OCI-LY7 (cell line): ENCODE measurements around the gene TNS1. TPM values are rescaled to one million over a fixed set of nuclear protein-coding genes. Genes with fewer than 3 reads are reported as not detected.

Source experiments
- BruUV-seq: library from RNA; stranded (reverse); fragments of 400-500 nt; replicated peaks from 2 replicates; lab custom pipeline; 2021; lab: Mats Ljungman, UMichigan
- CTCF ChIA-PET: fragments of 300-600 bp; sonication (Branson Sonifier 250); formaldehyde crosslinking; loops from one replicate; lab custom pipeline; 2022; ENCODE audit warnings: antibody characterized with exemption; ENCODE audit not compliant: unreplicated experiment; lab: Charles Lee
- POLR2A ChIA-PET: fragments of 300-600 bp; sonication (Branson Sonifier 250); formaldehyde crosslinking; loops from one replicate; lab custom pipeline; 2022; ENCODE audit warnings: antibody characterized with exemption; lab: Charles Lee
- DNase-seq: peaks from one replicate; pipeline ENCODE4 v3.0.0-alpha.2; 2015; ENCODE audit warnings: low spot score
- H2AFZ ChIP-seq: fragments of 200-600 bp; sonication (generic), shearing (Covaris generic); 2 replicates; pipeline ENCODE4 v1.6.1; 2014; ENCODE audit warnings: mild to moderate bottlenecking, antibody characterized with exemption, low read length, moderate library complexity
- H3K27ac ChIP-seq: fragments of 200-600 bp; sonication (generic); 2 replicates; pipeline ENCODE4 v1.5.1; 2014; ENCODE audit warnings: mixed run types, low read depth, mild to moderate bottlenecking, moderate library complexity, low read length, inconsistent platforms; ENCODE audit not compliant: poor library complexity, severe bottlenecking
- H3K36me3 ChIP-seq: fragments of 200-600 bp; sonication (generic); 2 replicates; pipeline ENCODE4 v1.6.1; 2014; ENCODE audit warnings: mild to moderate bottlenecking, antibody characterized with exemption, low read length, moderate library complexity, mixed read lengths; ENCODE audit not compliant: insufficient read depth
- H3K4me1 ChIP-seq: fragments of 200-600 bp; sonication (generic); 2 replicates; pipeline ENCODE4 v1.5.1; 2014; ENCODE audit warnings: mild to moderate bottlenecking, low read length; ENCODE audit not compliant: insufficient read depth, poor library complexity, severe bottlenecking
- H3K4me2 ChIP-seq: fragments of 200-600 bp; sonication (generic); 2 replicates; pipeline ENCODE4 v1.6.1; 2014; ENCODE audit warnings: mild to moderate bottlenecking, low read length
- H3K4me3 ChIP-seq: fragments of 200-600 bp; sonication (generic); 2 replicates; pipeline ENCODE4 v1.5.1; 2014; ENCODE audit warnings: mild to moderate bottlenecking, low read depth, low read length; ENCODE audit not compliant: poor library complexity, severe bottlenecking
- H3K79me2 ChIP-seq: fragments of 200-600 bp; sonication (generic); 2 replicates; pipeline ENCODE4 v1.6.1; 2016; ENCODE audit warnings: low read depth, mild to moderate bottlenecking, low read length, moderate library complexity, mixed read lengths; ENCODE audit not compliant: insufficient read depth
- H3K9me2 ChIP-seq: fragments of 200-600 bp; sonication (generic); 2 replicates; pipeline ENCODE4 v1.6.1; 2016; ENCODE audit warnings: mild to moderate bottlenecking, low read length, mixed read lengths; ENCODE audit not compliant: insufficient read depth
- H3K9me3 ChIP-seq: fragments of 200-600 bp; sonication (generic); 2 replicates; pipeline ENCODE4 v1.6.1; 2014; ENCODE audit warnings: mild to moderate bottlenecking, mixed run types, low read length, mixed read lengths
- H4K20me1 ChIP-seq: fragments of 200-600 bp; sonication (generic); 2 replicates; pipeline ENCODE4 v1.6.1; 2014; ENCODE audit warnings: mild to moderate bottlenecking, antibody characterized with exemption, low read length, moderate library complexity, mixed read lengths; ENCODE audit not compliant: insufficient read depth
- EZH2phosphoT487 ChIP-seq: fragments of 200-600 bp; sonication (generic); IDR thresholded peaks from 2 replicates; pipeline ENCODE4 v1.6.1; 2018; ENCODE audit warnings: low read depth, borderline replicate concordance, mild to moderate bottlenecking, mixed run types, antibody characterized with exemption, low read length, moderate library complexity, mixed read lengths
- intact Hi-C: fragments of 100-400 bp; cut with micrococcal nuclease; formaldehyde crosslinking; loops from one replicate; pipeline ENCODE4 v1.10.0; 2022; ENCODE audit not compliant: unreplicated experiment
- total RNA-seq, 2 experiments: library from RNA; depleted of rRNA in 1 of 2; stranded (reverse); fragments of >200 nt in 1 of 2; shearing (Covaris generic) in 1 of 2; gene quantifications; 2 replicates each; pipeline ENCODE4 v1.2.3, GENCODE V29; 2014 to 2022
- TF ChIP-seq, protein P1 (sequence below): fragments of 200-600 bp; sonication (generic); conservative IDR thresholded peaks from 2 replicates; pipeline ENCODE4 v1.5.1; 2014; ENCODE audit warnings: mild to moderate bottlenecking, antibody characterized with exemption, low read length, moderate library complexity, mixed read lengths

Gene TNS1
- total RNA-seq, 2 experiments from 2014 or later: not detected

GRCh38 chr2:217905896-217906295 lies 96.9 kb downstream of the TNS1 start:
- intact Hi-C loops: no loop called here
- Histone ChIP-seq H3K4me3 (no peak overlapping the region), H3K4me2 (no peak overlapping the region), H3K9me2 (no peaks in the 10 kb centered on the region), H3K4me1 (no peaks in the 10 kb centered on the region), H2AFZ (no peak overlapping the region), H4K20me1 (no peaks in the 10 kb centered on the region), H3K9me3 (no peaks in the 10 kb centered on the region), H3K79me2 (no peaks in the 10 kb centered on the region), H3K36me3 (no peaks in the 10 kb centered on the region), H3K27ac (no peak overlapping the region)
- CTCF ChIA-PET: no interaction called here
- TF ChIP-seq EZH2phosphoT487: no peak
- TF ChIP-seq, protein P1, sequence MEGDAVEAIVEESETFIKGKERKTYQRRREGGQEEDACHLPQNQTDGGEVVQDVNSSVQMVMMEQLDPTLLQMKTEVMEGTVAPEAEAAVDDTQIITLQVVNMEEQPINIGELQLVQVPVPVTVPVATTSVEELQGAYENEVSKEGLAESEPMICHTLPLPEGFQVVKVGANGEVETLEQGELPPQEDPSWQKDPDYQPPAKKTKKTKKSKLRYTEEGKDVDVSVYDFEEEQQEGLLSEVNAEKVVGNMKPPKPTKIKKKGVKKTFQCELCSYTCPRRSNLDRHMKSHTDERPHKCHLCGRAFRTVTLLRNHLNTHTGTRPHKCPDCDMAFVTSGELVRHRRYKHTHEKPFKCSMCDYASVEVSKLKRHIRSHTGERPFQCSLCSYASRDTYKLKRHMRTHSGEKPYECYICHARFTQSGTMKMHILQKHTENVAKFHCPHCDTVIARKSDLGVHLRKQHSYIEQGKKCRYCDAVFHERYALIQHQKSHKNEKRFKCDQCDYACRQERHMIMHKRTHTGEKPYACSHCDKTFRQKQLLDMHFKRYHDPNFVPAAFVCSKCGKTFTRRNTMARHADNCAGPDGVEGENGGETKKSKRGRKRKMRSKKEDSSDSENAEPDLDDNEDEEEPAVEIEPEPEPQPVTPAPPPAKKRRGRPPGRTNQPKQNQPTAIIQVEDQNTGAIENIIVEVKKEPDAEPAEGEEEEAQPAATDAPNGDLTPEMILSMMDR: no peak
- DNase-seq: no peak
- POLR2A ChIA-PET: no interaction called here
- no TSS peak for BruUV-seq

DNA sequence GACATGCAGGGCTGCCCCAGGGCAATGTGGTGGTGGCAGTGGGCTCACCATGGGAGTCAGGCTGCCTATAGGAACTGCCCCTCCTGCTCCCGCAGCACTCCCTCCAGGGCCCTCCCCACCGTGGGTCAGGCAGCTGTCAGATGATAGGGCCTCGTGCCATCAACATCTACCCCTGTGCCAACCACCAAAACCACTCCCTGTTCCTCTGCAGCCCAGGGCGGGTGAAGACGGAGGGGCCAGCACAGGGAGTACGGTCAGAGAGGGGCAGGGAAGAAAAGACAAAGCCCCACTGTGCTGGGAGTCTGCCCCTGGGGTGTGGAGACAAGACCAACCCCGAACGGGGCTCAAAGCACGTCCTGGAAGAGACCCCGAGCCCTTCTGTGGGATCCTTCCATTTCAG lies 97.4 kb downstream of the TNS1 start:
- Histone ChIP-seq H3K79me2 (no peaks in the 10 kb centered on the region), H3K4me1 (no peaks in the 10 kb centered on the region), H3K4me2 (no peak overlapping the region), H3K9me3 (no peaks in the 10 kb centered on the region), H3K27ac (no peak overlapping the region), H2AFZ (no peak overlapping the region), H3K36me3 (no peaks in the 10 kb centered on the region), H3K4me3 (no peak overlapping the region), H4K20me1 (no peaks in the 10 kb centered on the region), H3K9me2 (no peaks in the 10 kb centered on the region)
- TF ChIP-seq, protein P1: no peak
- no peak for TF ChIP-seq EZH2phosphoT487
- ChIA-PET POLR2A (no interaction called here), CTCF (no interaction called here)
- BruUV-seq: no TSS peak
- intact Hi-C loops: no loop called here
- DNase-seq: no peak

DNA sequence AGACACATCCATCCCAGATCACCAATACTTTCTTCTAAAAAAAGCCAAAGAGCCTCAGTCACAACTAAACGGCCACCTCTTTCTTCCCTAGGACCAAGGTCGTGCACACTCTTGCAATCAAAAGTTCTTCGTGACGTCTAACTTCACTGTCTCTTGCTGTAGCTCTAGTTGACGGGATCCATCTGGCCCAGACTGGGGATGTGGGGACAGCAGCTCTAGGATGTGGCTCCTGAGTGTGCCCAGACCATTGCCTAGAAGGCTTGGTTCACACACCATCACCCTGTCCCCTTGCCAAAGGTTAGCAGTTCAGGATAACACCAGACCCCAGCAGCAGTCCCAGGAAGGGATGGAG lies 98.2 kb downstream of the TNS1 start:
- no peak for DNase-seq
- no peaks in the 10 kb centered on the region for H3K9me3 ChIP-seq
- H3K36me3 ChIP-seq: no peaks in the 10 kb centered on the region
- H2AFZ ChIP-seq: no peak overlapping the region
- intact Hi-C loops: no loop called here
- POLR2A ChIA-PET: no interaction called here
- no peak overlapping the region for H3K4me2 ChIP-seq
- H3K4me1 ChIP-seq: no peaks in the 10 kb centered on the region
- TF ChIP-seq EZH2phosphoT487: no peak
- TF ChIP-seq, protein P1: no peak
- H3K27ac ChIP-seq: no peak overlapping the region
- CTCF ChIA-PET: interaction anchor here (0.6 kb wide), 1 partner anchor 391 kb away, joined by 5 read pairs; no protein-coding TSS in a partner anchor
- H3K9me2 ChIP-seq: no peaks in the 10 kb centered on the region
- H3K4me3 ChIP-seq: no peak overlapping the region
- H3K79me2 ChIP-seq: no peaks in the 10 kb centered on the region
- H4K20me1 ChIP-seq: no peaks in the 10 kb centered on the region
- no TSS peak for BruUV-seq
